ENCODE measurements around the gene TASP1. TPM values are rescaled to one million over a fixed set of nuclear protein-coding genes. Genes with fewer than 3 reads are reported as not detected.

Gene TASP1
- total RNA-seq, 1 experiment from 2014 or later, result 5.6 TPM

DNA sequence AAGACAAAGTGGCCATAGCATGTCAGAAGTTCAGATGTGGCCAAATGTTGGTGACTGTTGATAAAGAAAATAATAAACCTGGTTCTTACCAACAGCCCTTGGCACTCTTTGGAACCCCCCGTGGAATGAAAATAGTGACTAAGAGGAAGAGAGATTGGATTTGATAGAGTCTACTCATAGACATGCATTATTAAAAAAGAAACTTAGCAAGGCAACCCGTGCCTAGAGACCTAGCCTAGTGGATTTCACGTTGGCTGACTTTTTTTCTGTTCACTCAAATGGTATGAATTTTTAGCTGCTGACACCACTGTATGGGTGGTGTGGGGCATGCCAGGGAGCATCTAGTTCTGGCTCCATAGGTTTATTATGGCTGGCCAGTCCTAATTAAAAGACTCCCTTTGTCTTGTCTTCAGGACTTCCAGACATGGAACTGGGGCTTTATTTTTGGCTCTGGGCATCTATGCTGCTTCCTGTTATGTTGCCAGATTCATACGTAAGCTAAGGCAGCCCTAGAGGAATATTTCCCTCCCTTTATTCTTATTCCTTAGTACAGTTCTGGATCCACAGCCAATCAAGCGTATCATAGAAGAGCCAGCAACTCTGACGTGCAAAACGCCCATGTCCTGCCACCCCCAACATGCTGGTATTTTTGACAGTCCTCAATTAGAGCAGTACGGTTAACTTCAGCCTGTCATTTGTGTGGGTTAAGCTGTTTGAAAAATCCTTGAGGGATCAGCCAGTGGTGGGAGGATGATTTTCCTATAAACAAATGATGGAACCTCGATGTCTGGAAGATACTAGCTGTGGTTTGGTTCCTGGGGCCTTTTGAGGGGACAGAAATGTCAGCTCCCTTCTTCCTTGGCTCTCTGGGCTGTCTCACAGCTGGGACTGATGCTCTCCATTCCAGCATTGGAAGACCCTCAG lies 290.2 kb downstream of the TASP1 start:
- DNase-seq (ENCODE audit: low read depth), result no peak

DNA sequence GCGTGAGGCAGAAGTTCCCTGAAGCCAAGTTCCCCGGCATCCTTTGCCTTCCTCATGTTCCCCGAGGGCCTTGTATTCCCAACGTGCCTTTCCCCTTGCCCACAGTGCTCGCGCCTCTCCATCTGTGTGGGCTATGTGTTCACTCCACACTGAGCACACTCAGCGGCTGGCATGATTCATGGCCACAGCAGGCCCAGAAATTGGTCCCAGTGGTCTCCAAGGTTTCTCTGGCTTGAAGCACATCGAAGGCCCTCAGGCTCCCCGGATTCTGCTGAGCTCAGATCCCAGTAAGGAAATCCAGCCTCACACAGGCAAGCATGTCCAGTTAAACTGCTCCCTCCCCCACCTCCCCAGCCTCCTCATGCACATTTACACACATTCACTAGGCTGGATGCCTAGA lies 294.1 kb downstream of the TASP1 start:
- no peak for DNase-seq (ENCODE audit: low read depth)

DNA sequence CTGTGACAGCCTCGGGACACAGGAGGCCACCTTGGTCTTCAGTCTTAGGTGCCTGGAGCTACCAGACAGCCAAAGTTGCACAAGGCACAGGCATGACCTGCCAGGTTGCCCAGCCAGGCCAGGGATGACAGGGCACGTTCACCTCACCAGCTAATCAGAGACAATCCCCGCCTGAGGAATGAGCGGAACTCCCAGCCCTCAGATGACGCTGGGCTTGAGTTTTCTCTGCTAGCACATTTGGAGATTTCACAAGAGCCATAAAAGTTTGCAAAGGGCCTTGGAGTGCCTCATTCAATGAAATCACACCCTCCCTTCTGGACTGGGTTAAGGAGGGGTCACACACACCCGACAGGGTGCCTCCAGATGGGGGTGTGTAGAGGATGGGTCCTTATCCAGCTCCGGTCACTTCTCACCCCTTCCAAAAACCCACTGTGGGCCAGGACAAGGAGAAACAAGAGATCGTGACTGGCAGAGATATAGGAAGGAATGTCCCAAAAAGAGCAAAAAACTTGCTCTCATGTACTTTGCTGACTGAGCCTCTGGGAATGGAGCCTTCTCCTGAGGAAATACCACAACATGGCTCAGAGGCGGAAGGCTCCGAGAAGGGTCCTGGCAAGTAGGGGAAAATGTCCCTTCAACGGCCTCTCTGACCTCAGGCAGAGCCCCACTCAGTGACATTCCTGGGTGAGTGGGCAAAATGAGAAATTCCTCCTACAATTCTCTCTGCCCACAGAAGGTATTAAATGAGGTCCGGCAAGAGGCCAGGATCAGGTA lies 296.1 kb downstream of the TASP1 start:
- no peak for DNase-seq (ENCODE audit: low read depth)

DNA sequence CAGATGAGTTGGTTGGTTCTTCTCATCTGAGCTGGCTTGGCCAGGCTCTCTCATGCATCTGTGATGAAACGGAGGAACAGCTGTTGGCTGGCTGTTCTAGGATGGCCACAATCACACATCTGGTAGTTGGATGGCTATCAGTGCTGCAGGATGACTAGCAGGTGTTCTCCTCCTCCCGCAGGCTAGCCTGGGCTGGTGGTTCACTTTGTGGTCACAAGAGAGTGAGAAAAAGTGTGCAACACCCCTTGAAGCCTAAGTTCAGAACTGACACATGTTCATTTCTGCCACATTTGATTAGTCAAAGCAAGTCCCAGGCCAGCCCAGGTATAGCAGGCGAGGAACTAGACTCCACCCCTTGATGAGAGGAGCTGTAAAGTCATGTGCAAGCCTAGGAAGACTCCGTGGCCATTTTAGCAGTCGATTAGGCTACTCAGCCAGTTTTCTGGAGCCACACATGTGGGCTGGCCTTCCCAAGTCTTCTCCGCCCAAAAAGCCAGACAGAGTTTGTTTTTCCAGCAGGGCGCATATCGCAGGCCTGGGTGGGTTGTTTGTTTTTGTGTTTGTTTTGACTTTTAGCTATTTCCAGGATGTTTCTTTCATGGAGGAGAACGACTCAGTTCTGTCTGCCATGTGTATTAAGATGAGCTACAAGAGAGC lies 296.9 kb downstream of the TASP1 start:
- peak; percentile 40 for DNase-seq (ENCODE audit: low read depth)

DNA sequence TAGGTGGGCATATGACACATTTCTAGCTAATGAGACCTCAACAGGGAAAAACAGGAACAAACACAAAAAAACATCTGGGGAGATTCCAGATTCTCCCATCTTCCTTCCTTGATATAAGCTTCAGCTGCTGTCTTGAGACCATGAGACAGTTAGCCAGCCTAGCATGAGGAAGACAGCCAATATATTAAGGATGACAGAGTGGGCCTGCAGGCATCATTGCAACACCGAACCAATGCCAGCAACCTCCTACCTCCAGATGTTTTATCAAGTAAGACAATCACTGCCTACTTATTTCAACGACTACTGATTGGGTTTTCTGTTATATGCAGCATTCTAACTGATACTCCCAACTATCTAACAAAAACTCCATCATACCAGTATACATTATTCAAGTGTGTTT lies 298.6 kb downstream of the TASP1 start:
- DNase-seq (ENCODE audit: low read depth), result no peak

Other genes with a start within 250 kb of the TASP1 start
- 15.8 and 16.0 TPM in 2 replicates for gene ESF1, start 146.0 kb upstream of the TASP1 start, total RNA-seq (2014; rRNA removed)
- gene NDUFAF5, start 146.1 kb upstream of the TASP1 start, total RNA-seq (2014; rRNA removed), result 13.0 and 15.3 TPM in 2 replicates

All from LHCN-M2 (cell line).